Measurements from ENCODE around the gene RFX3.

GRCh38 chr9:3500044-3500443 is 25.8 kb downstream of the RFX3 start:
- no peak for TF ChIP-seq POLR2A (IDR thresholded peaks at IDR 0.05)
- TF ChIP-seq, protein P1, sequence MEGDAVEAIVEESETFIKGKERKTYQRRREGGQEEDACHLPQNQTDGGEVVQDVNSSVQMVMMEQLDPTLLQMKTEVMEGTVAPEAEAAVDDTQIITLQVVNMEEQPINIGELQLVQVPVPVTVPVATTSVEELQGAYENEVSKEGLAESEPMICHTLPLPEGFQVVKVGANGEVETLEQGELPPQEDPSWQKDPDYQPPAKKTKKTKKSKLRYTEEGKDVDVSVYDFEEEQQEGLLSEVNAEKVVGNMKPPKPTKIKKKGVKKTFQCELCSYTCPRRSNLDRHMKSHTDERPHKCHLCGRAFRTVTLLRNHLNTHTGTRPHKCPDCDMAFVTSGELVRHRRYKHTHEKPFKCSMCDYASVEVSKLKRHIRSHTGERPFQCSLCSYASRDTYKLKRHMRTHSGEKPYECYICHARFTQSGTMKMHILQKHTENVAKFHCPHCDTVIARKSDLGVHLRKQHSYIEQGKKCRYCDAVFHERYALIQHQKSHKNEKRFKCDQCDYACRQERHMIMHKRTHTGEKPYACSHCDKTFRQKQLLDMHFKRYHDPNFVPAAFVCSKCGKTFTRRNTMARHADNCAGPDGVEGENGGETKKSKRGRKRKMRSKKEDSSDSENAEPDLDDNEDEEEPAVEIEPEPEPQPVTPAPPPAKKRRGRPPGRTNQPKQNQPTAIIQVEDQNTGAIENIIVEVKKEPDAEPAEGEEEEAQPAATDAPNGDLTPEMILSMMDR (IDR thresholded peaks at IDR 0.05) = no peak
